Neural cell (in vitro differentiated cells): ENCODE measurements around the gene RPP14. TPM values are rescaled to one million over a fixed set of nuclear protein-coding genes. Genes with fewer than 3 reads are reported as not detected.

Experiments
- H2AFZ ChIP-seq: fragments of 200-600, 300-800 bp; sonication (generic), shearing (Covaris generic); 2 replicates; pipeline ENCODE4 v1.6.0; 2014; ENCODE audit warnings: low read depth, mild to moderate bottlenecking, antibody characterized with exemption, low read length, moderate library complexity
- H3F3A ChIP-seq: fragments of 200-600 bp; shearing (Covaris generic); 2 replicates; pipeline ENCODE4 v1.6.1; 2016; ENCODE audit warnings: mild to moderate bottlenecking, moderate library complexity, mixed read lengths, antibody characterized with exemption, low read length; ENCODE audit not compliant: insufficient read depth, poor library complexity, severe bottlenecking
- H3K27ac ChIP-seq: fragments of 200-600, 300-800 bp; sonication (generic), shearing (Covaris generic); 2 replicates; pipeline ENCODE4 v1.5.1; 2014; ENCODE audit warnings: mild to moderate bottlenecking, low read length, moderate library complexity
- H3K27me3 ChIP-seq: fragments of 300-800, 200-600 bp; sonication (generic), shearing (Covaris generic); 2 replicates; pipeline ENCODE4 v1.6.0; 2014; ENCODE audit warnings: mild to moderate bottlenecking, low read depth, low read length, moderate library complexity; ENCODE audit not compliant: insufficient read depth
- H3K36me3 ChIP-seq: fragments of 300-800, 200-600 bp; sonication (generic), shearing (Covaris generic); 2 replicates; pipeline ENCODE4 v1.5.1; 2014; ENCODE audit warnings: mild to moderate bottlenecking, antibody characterized with exemption, low read length, moderate library complexity; ENCODE audit not compliant: insufficient read depth
- H3K4me2 ChIP-seq: fragments of 300-800, 200-600 bp; sonication (generic), shearing (Covaris generic); 2 replicates; pipeline ENCODE4 v1.6.0; 2014; ENCODE audit warnings: mild to moderate bottlenecking, low read length
- H3K4me3 ChIP-seq: fragments of 300-800, 200-600 bp; sonication (generic), shearing (Covaris generic); 2 replicates; pipeline ENCODE4 v1.5.1; 2014; ENCODE audit warnings: mild to moderate bottlenecking, low read length, moderate library complexity
- H3K79me2 ChIP-seq: fragments of 200-600 bp; shearing (Covaris generic); replicated peaks from 2 replicates; pipeline ENCODE4 v1.6.0; 2014; ENCODE audit warnings: mild to moderate bottlenecking, low read length, moderate library complexity; ENCODE audit not compliant: insufficient read depth
- H3K9ac ChIP-seq: fragments of 300-800, 200-600 bp; sonication (generic), shearing (Covaris generic); 2 replicates; pipeline ENCODE4 v1.6.1; 2016; ENCODE audit warnings: mild to moderate bottlenecking, low read length, mixed read lengths
- H3K9me2 ChIP-seq: fragments of 200-600 bp; shearing (Covaris generic); 2 replicates; pipeline ENCODE4 v1.6.1; 2016; ENCODE audit warnings: mild to moderate bottlenecking, low read length, mixed read lengths; ENCODE audit not compliant: insufficient read depth
- H3K9me3 ChIP-seq: fragments of 200-600, 300-800 bp; sonication (generic), shearing (Covaris generic); 2 replicates; pipeline ENCODE4 v1.6.1; 2016; ENCODE audit warnings: mild to moderate bottlenecking, mixed run types, low read length, moderate library complexity, mixed read lengths
- H4K20me1 ChIP-seq: fragments of 200-600 bp; shearing (Covaris generic); 2 replicates; pipeline ENCODE4 v1.6.1; 2016; ENCODE audit warnings: mild to moderate bottlenecking, mixed run types; ENCODE audit not compliant: insufficient read depth
- EP300 ChIP-seq: fragments of 450-650 bp; conservative IDR thresholded peaks from 2 replicates; pipeline ENCODE4 v1.6.1; 2014; ENCODE audit warnings: antibody characterized with exemption, mild to moderate bottlenecking, moderate library complexity; ENCODE audit not compliant: poor library complexity, severe bottlenecking
- EZH2 ChIP-seq: fragments of 200-600, 300-800 bp; shearing (Covaris generic), sonication (generic); IDR thresholded peaks from 2 replicates; pipeline ENCODE4 v1.6.1; 2014; ENCODE audit warnings: antibody characterized with exemption, low read length, borderline replicate concordance, mild to moderate bottlenecking; ENCODE audit not compliant: insufficient read depth, poor library complexity, severe bottlenecking
- MXI1 ChIP-seq: fragments of 450-650 bp; conservative IDR thresholded peaks from 2 replicates; pipeline ENCODE4 v1.6.1; 2014; ENCODE audit warnings: antibody characterized with exemption, mild to moderate bottlenecking; ENCODE audit not compliant: poor library complexity, severe bottlenecking
- POLR2AphosphoS5 ChIP-seq: IDR thresholded peaks from 2 replicates; pipeline ENCODE4 v1.6.1; 2012
- RAD21 ChIP-seq: fragments of 450-650 bp; conservative IDR thresholded peaks from 2 replicates; pipeline ENCODE4 v1.6.1; 2014; ENCODE audit warnings: antibody characterized with exemption, mild to moderate bottlenecking, moderate library complexity
- SMC3 ChIP-seq: fragments of 450-650 bp; conservative IDR thresholded peaks from 2 replicates; pipeline ENCODE4 v1.6.1; 2014; ENCODE audit warnings: antibody characterized with exemption, mild to moderate bottlenecking, moderate library complexity; ENCODE audit not compliant: poor library complexity
- TAF1 ChIP-seq: IDR thresholded peaks from 2 replicates; pipeline ENCODE4 v1.6.1; 2012; ENCODE audit warnings: low read depth
- polyA plus RNA-seq: library from polyadenylated mRNA; depleted of rRNA; stranded (reverse); fragments of >200 nt; gene quantifications from 2 replicates; pipeline ENCODE4 v1.2.3, GENCODE V29; 2014
- TF ChIP-seq, protein P1 (sequence below): fragments of 450-650 bp; IDR thresholded peaks from 2 replicates; pipeline ENCODE4 v1.5.1; 2014; ENCODE audit warnings: antibody characterized with exemption, mild to moderate bottlenecking, moderate library complexity; ENCODE audit not compliant: poor library complexity, severe bottlenecking
- TF ChIP-seq, protein P2 (sequence below): IDR thresholded peaks from 2 replicates; pipeline ENCODE4 v1.6.1; 2012; ENCODE audit warnings: borderline replicate concordance

RPP14 gene
- polyA plus RNA-seq, 1 donor from 2014 or later: 13.0 TPM

DNA sequence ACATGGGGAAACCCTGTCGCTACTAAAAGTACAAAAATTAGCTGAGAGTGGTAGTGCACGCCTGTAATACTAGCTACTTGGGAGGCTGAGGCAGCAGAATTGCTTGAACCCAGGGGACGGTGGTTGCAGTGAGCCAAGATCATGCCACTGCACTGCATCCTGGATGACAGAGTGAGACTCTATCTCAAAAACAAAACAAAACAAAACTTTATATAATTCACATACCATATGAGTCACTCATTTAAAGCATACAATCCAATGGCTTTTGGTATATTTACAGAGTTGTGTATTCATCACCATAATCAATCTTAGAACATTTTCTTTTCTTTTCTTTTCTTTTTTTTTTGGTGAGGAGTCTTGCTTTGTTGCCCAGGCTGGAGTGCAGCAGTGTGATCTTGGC is 35.3 kb downstream of the RPP14 start:
- Histone ChIP-seq H3K9me2 (no peaks in the 10 kb centered on the region), H4K20me1 (no peaks in the 10 kb centered on the region), H3K4me2 (no peak overlapping the region), H2AFZ (no peak overlapping the region), H3K27me3 (no peaks in the 10 kb centered on the region), H3K27ac (no peak overlapping the region), H3K36me3 (no peaks in the 10 kb centered on the region), H3F3A (no peaks in the 10 kb centered on the region), H3K9ac (no peak overlapping the region), H3K4me3 (no peak overlapping the region), H3K79me2 (no peaks in the 10 kb centered on the region), H3K9me3 (no peaks in the 10 kb centered on the region)
- TF ChIP-seq SMC3: no peak
- TF ChIP-seq, protein P1, sequence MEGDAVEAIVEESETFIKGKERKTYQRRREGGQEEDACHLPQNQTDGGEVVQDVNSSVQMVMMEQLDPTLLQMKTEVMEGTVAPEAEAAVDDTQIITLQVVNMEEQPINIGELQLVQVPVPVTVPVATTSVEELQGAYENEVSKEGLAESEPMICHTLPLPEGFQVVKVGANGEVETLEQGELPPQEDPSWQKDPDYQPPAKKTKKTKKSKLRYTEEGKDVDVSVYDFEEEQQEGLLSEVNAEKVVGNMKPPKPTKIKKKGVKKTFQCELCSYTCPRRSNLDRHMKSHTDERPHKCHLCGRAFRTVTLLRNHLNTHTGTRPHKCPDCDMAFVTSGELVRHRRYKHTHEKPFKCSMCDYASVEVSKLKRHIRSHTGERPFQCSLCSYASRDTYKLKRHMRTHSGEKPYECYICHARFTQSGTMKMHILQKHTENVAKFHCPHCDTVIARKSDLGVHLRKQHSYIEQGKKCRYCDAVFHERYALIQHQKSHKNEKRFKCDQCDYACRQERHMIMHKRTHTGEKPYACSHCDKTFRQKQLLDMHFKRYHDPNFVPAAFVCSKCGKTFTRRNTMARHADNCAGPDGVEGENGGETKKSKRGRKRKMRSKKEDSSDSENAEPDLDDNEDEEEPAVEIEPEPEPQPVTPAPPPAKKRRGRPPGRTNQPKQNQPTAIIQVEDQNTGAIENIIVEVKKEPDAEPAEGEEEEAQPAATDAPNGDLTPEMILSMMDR: no peak
- no peak for TF ChIP-seq TAF1
- TF ChIP-seq, protein P2, sequence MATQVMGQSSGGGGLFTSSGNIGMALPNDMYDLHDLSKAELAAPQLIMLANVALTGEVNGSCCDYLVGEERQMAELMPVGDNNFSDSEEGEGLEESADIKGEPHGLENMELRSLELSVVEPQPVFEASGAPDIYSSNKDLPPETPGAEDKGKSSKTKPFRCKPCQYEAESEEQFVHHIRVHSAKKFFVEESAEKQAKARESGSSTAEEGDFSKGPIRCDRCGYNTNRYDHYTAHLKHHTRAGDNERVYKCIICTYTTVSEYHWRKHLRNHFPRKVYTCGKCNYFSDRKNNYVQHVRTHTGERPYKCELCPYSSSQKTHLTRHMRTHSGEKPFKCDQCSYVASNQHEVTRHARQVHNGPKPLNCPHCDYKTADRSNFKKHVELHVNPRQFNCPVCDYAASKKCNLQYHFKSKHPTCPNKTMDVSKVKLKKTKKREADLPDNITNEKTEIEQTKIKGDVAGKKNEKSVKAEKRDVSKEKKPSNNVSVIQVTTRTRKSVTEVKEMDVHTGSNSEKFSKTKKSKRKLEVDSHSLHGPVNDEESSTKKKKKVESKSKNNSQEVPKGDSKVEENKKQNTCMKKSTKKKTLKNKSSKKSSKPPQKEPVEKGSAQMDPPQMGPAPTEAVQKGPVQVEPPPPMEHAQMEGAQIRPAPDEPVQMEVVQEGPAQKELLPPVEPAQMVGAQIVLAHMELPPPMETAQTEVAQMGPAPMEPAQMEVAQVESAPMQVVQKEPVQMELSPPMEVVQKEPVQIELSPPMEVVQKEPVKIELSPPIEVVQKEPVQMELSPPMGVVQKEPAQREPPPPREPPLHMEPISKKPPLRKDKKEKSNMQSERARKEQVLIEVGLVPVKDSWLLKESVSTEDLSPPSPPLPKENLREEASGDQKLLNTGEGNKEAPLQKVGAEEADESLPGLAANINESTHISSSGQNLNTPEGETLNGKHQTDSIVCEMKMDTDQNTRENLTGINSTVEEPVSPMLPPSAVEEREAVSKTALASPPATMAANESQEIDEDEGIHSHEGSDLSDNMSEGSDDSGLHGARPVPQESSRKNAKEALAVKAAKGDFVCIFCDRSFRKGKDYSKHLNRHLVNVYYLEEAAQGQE: no peak
- TF ChIP-seq EP300: no peak

DNA sequence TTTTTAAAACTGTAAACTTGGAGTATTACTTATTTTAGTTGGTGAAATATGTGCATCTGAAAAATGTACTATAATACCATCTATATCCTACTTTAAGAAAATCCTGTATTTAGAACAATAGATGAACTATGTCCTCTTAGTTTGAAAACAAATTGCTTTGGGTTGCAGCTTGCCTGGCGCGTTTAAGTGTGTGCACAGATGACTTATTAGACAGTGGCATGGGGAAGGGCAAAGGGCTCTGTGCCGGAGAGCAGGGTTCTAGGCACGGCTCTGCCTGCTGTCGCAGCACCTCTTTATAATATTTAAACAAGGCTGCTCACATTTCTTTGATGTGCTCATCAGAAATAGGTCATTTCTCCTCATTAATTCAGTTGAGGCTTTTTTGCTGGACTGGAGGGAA is 36.6 kb downstream of the RPP14 start:
- no peak overlapping the region for H3K4me3 ChIP-seq
- no peaks in the 10 kb centered on the region for H3K9me3 ChIP-seq
- no peaks in the 10 kb centered on the region for H3K27me3 ChIP-seq
- H3K79me2 ChIP-seq: no peaks in the 10 kb centered on the region
- H3K9me2 ChIP-seq: no peaks in the 10 kb centered on the region
- H4K20me1 ChIP-seq: no peaks in the 10 kb centered on the region
- H3K36me3 ChIP-seq: no peaks in the 10 kb centered on the region
- H3K9ac ChIP-seq: no peak overlapping the region
- no peak for TF ChIP-seq EP300
- no peak for TF ChIP-seq MXI1
- TF ChIP-seq, protein P2: no peak
- TF ChIP-seq SMC3: no peak
- no peak for TF ChIP-seq POLR2AphosphoS5
- TF ChIP-seq RAD21: no peak
- TF ChIP-seq TAF1: no peak
- TF ChIP-seq, protein P1: no peak
- no peak for TF ChIP-seq EZH2
- H3K27ac ChIP-seq: no peak overlapping the region
- no peaks in the 10 kb centered on the region for H3F3A ChIP-seq
- H3K4me2 ChIP-seq: no peak overlapping the region
- no peak overlapping the region for H2AFZ ChIP-seq
